IMR-90 (cell line): ENCODE data around the gene CTRB2. TPM values are rescaled to one million over a fixed set of nuclear protein-coding genes. Genes with fewer than 3 reads are reported as not detected.
A peak's percentile ranks its signal among the peaks of the same experiment; 100 is the strongest.

ENCODE experiments used
- ATAC-seq: fragments of 200-7000 bp; cut with Tn5 transposase; 2 replicates; pipeline ENCODE4 v1.9.1; 2020; ENCODE audit warnings: low read depth, mild to moderate bottlenecking, moderate library complexity
- BruUV-seq: library from RNA; stranded (reverse); fragments of 400-500 nt; replicated peaks from 2 replicates; lab custom pipeline; 2021; lab: Mats Ljungman, UMichigan
- CTCF ChIA-PET: fragments of 300-600 bp; formaldehyde crosslinking; extraction: SDS; loops from one replicate; lab custom pipeline; 2021; ENCODE audit warnings: antibody characterized with exemption; lab: Yijun Ruan, JAX
- POLR2A ChIA-PET: fragments of 300-600 bp; sonication (Branson Sonifier 250); formaldehyde crosslinking; loops from one replicate; lab custom pipeline; 2022; ENCODE audit warnings: antibody characterized with exemption; ENCODE audit not compliant: unreplicated experiment; lab: Charles Lee
- DNase-seq: peaks from one replicate; pipeline ENCODE4 v3.0.0; 2013
- H2AFZ ChIP-seq: replicated peaks from 2 replicates; pipeline ENCODE3; 2013; ENCODE audit warnings: low read length, mild to moderate bottlenecking; ENCODE audit not compliant: poor library complexity
- H2AK5ac ChIP-seq: 2 replicates; pipeline ENCODE4 v1.6.1; 2013; ENCODE audit warnings: low read depth, low read length, inconsistent platforms
- H2AK9ac ChIP-seq: replicated peaks from 2 replicates; pipeline ENCODE3; 2013; ENCODE audit warnings: mild to moderate bottlenecking, low read depth, low read length, moderate library complexity; ENCODE audit not compliant: poor library complexity
- H2BK120ac ChIP-seq: 2 replicates; pipeline ENCODE4 v1.6.1; 2013; ENCODE audit warnings: low read depth, low read length, inconsistent platforms
- H2BK15ac ChIP-seq: 3 replicates; pipeline ENCODE4 v1.6.1; 2013; ENCODE audit warnings: low read depth, low read length, inconsistent platforms
- H2BK20ac ChIP-seq: 2 replicates; pipeline ENCODE4 v1.6.1; 2013; ENCODE audit warnings: low read depth, mild to moderate bottlenecking, inconsistent platforms, low read length, moderate library complexity
- H2BK5ac ChIP-seq: 2 replicates; pipeline ENCODE4 v1.6.1; 2013; ENCODE audit warnings: mild to moderate bottlenecking, low read depth, low read length, inconsistent platforms; ENCODE audit not compliant: poor library complexity, severe bottlenecking
- H3K14ac ChIP-seq: replicated peaks from 2 replicates; pipeline ENCODE4 v1.6.1; 2013; ENCODE audit warnings: low read depth, low read length, inconsistent platforms
- H3K18ac ChIP-seq: 2 replicates; pipeline ENCODE4 v1.6.1; 2013; ENCODE audit warnings: low read depth, low read length, control low read depth
- H3K23ac ChIP-seq: 2 replicates; pipeline ENCODE4 v1.6.1; 2013; ENCODE audit warnings: low read depth, low read length, inconsistent platforms
- H3K27ac ChIP-seq: 2 replicates; pipeline ENCODE4 v1.5.1; 2013; ENCODE audit warnings: mild to moderate bottlenecking, control low read depth, low read length; ENCODE audit not compliant: insufficient read depth
- H3K27me3 ChIP-seq: 2 replicates; pipeline ENCODE4 v1.6.1; 2013; ENCODE audit warnings: low read length; ENCODE audit not compliant: control insufficient read depth, insufficient read depth
- H3K36me3 ChIP-seq: 2 replicates; pipeline ENCODE4 v1.6.1; 2013; ENCODE audit warnings: low read length, mixed read lengths; ENCODE audit not compliant: control insufficient read depth, insufficient read depth
- H3K4ac ChIP-seq: 2 replicates; pipeline ENCODE4 v1.6.1; 2013; ENCODE audit warnings: low read depth, low read length, inconsistent platforms
- H3K4me1 ChIP-seq: 2 replicates; pipeline ENCODE4 v1.6.1; 2013; ENCODE audit warnings: low read length, mixed read lengths; ENCODE audit not compliant: control insufficient read depth, insufficient read depth
- H3K4me2 ChIP-seq: 2 replicates; pipeline ENCODE4 v1.6.1; 2013; ENCODE audit warnings: low read depth, mild to moderate bottlenecking, control low read depth, low read length, moderate library complexity
- H3K4me3 ChIP-seq: 2 replicates; pipeline ENCODE4 v1.5.1; 2013; ENCODE audit warnings: low read depth, mild to moderate bottlenecking, control low read depth, low read length, moderate library complexity; ENCODE audit not compliant: insufficient read depth
- H3K56ac ChIP-seq: 2 replicates; pipeline ENCODE4 v1.6.1; 2013; ENCODE audit warnings: low read length, inconsistent platforms; ENCODE audit not compliant: insufficient read depth; ENCODE audit errors: extremely low read depth
- H3K79me1 ChIP-seq, 2 experiments: 2 replicates each; pipeline ENCODE4 v1.6.1; 2013; ENCODE audit warnings: low read length in 2 of 2, inconsistent platforms in 1 of 2, low read depth in 1 of 2
- H3K9ac ChIP-seq: 2 replicates; pipeline ENCODE4 v1.6.1; 2013; ENCODE audit warnings: low read depth, low read length, control low read depth
- H3K9me1 ChIP-seq: 2 replicates; pipeline ENCODE4 v1.6.1; 2013; ENCODE audit warnings: low read length, inconsistent platforms; ENCODE audit not compliant: insufficient read depth
- H3K9me3 ChIP-seq: 2 replicates; pipeline ENCODE4 v1.6.1; 2013; ENCODE audit warnings: low read length; ENCODE audit not compliant: control insufficient read depth, insufficient read depth
- H4K20me1 ChIP-seq: 2 replicates; pipeline ENCODE4 v1.6.1; 2013; ENCODE audit warnings: low read length, inconsistent platforms; ENCODE audit not compliant: insufficient read depth
- H4K5ac ChIP-seq: 2 replicates; pipeline ENCODE4 v1.6.1; 2013; ENCODE audit warnings: mild to moderate bottlenecking, low read depth, low read length, control low read depth
- H4K8ac ChIP-seq, 2 experiments: 2 replicates each; pipeline ENCODE4 v1.6.1; 2013; ENCODE audit warnings: low read depth in 2 of 2, low read length in 2 of 2, control low read depth in 1 of 2, inconsistent platforms in 1 of 2
- H4K91ac ChIP-seq: 2 replicates; pipeline ENCODE4 v1.6.1; 2013; ENCODE audit warnings: low read depth, low read length, inconsistent platforms; ENCODE audit not compliant: insufficient read depth
- BHLHE40 ChIP-seq: fragments of 150-350 bp; IDR thresholded peaks from 2 replicates; pipeline ENCODE4 v1.6.1; 2016; ENCODE audit warnings: mild to moderate bottlenecking, low read depth, low read length
- CEBPB ChIP-seq: IDR thresholded peaks from 2 replicates; pipeline ENCODE4 v1.6.1; 2012; ENCODE audit warnings: low read depth, low read length, improper control_type of control experiment
- CHD1 ChIP-seq: IDR thresholded peaks from 2 replicates; pipeline ENCODE4 v1.6.1; 2012; ENCODE audit warnings: low read depth, low read length, improper control_type of control experiment
- ELK1 ChIP-seq: fragments of 150-350 bp; IDR thresholded peaks from 2 replicates; pipeline ENCODE4 v1.6.1; 2016; ENCODE audit warnings: low read depth, mild to moderate bottlenecking, low read length, moderate library complexity, borderline replicate concordance
- FOS ChIP-seq: fragments of 150-350 bp; IDR thresholded peaks from 2 replicates; pipeline ENCODE4 v1.6.1; 2016; ENCODE audit warnings: low read depth, low read length
- MAFK ChIP-seq: IDR thresholded peaks from 2 replicates; pipeline ENCODE4 v1.6.1; 2012; ENCODE audit warnings: low read depth, low read length, improper control_type of control experiment
- MAZ ChIP-seq: IDR thresholded peaks from 2 replicates; pipeline ENCODE4 v1.6.1; 2012; ENCODE audit warnings: low read depth, mild to moderate bottlenecking, low read length, improper control_type of control experiment, moderate library complexity, borderline replicate concordance
- MXI1 ChIP-seq: IDR thresholded peaks from 2 replicates; pipeline ENCODE4 v1.6.1; 2012; ENCODE audit warnings: low read depth, mild to moderate bottlenecking, low read length, moderate library complexity, borderline replicate concordance
- NFE2L2 ChIP-seq: fragments of 150-350 bp; IDR thresholded peaks from 2 replicates; pipeline ENCODE4 v1.6.1; 2016; ENCODE audit warnings: low read depth, mild to moderate bottlenecking, low read length
- POLR2A ChIP-seq: IDR thresholded peaks from 2 replicates; pipeline ENCODE4 v1.6.1; 2012; ENCODE audit warnings: mild to moderate bottlenecking, low read depth, low read length
- RAD21 ChIP-seq: IDR thresholded peaks from 2 replicates; pipeline ENCODE4 v1.6.1; 2012; ENCODE audit warnings: low read length, improper control_type of control experiment
- RCOR1 ChIP-seq: IDR thresholded peaks from 2 replicates; pipeline ENCODE4 v1.6.1; 2012; ENCODE audit warnings: mild to moderate bottlenecking, low read length, improper control_type of control experiment; ENCODE audit not compliant: insufficient replicate concordance
- RFX5 ChIP-seq: IDR thresholded peaks from 2 replicates; pipeline ENCODE4 v1.8.0; 2012; ENCODE audit warnings: low read depth, mild to moderate bottlenecking, low read length, moderate library complexity
- SMC3 ChIP-seq: fragments of 150-350 bp; IDR thresholded peaks from 2 replicates; pipeline ENCODE4 v1.6.1; 2016; ENCODE audit warnings: low read depth, mild to moderate bottlenecking, antibody characterized with exemption, low read length, moderate library complexity
- WGBS, 2 experiments: methylation state at CpG; one replicate each; pipeline versions ENCODE4 v1.1.5 to v1.1.7; 2013; ENCODE audit warnings: missing lambda C conversion rate in 2 of 2; ENCODE audit not compliant: insufficient read length in 1 of 2; ENCODE audit errors: extremely low coverage in 2 of 2; 5-methylcytosine and 5-hydroxymethylcytosine counted together
- dilution Hi-C: fragments of 300-500 bp; cut with HindIII; formaldehyde crosslinking; loops from one replicate; pipeline ENCODE4 v1.14.3; 2018; ENCODE audit warnings: low sequenced_read_pairs; ENCODE audit not compliant: unreplicated experiment
- in situ Hi-C: fragments of 300-500 bp; cut with MboI; formaldehyde crosslinking; loops from 3 replicates; pipeline ENCODE4 v1.14.3; 2019; ENCODE audit warnings: low sequenced_read_pairs, inconsistent platforms, mixed read lengths
- intact Hi-C: fragments of 100-400 bp; cut with micrococcal nuclease; formaldehyde crosslinking; loops from 2 replicates; pipeline ENCODE4 v1.10.0; 2022
- polyA plus RNA-seq, 3 experiments: library from polyadenylated mRNA; depleted of rRNA; stranded (reverse); fragments of >200 nt; gene quantifications; 2 replicates each; pipeline ENCODE4 v1.2.3, GENCODE V29; 2012; ENCODE audit warnings: low replicate concordance in 1 of 3
- total RNA-seq: library from RNA; depleted of rRNA; stranded (reverse); fragments of >200 nt; gene quantifications from 2 replicates; pipeline ENCODE4 v1.2.3, GENCODE V29; 2012
- TF ChIP-seq, protein P1 (sequence below): fragments of 150-350 bp; IDR thresholded peaks from 2 replicates; pipeline ENCODE4 v1.6.1; 2017; ENCODE audit warnings: mild to moderate bottlenecking, antibody characterized with exemption, low read length, low read depth
- TF ChIP-seq, protein P2 (sequence below): conservative IDR thresholded peaks from 2 replicates; pipeline ENCODE4 v1.5.1; 2012; ENCODE audit warnings: mild to moderate bottlenecking, low read depth, low read length, improper control_type of control experiment

The CTRB2 gene
- total and polyA plus RNA-seq, 2 of the 4 experiments (the other 2 are of a cell fraction): not detected

DNA sequence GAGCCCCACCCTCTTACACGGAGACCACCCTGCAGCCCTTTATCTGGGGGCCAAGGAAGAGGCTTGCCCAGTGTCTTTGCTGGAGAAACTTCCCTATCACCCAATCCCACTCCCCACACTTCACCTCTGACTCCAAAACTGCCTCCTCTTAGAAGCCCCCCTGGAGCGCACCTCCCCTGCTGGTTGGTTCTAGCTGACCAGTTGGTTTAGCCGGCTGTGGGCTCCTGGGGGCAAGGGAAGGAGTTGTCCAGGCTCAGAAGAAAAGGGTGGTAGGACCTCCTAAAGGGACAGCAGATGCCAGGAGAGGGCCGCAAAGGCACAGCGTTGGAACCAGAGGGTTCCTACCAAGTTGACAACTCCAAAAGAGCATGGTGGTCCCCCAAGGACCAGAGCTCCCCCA is 42.5 kb upstream of the CTRB2 start:
- 76% methylated on average over 2 of the region's 5 CpGs; no CpG with 5 or more reads in 1 of the 2 experiments for WGBS, 2 experiments
- 0 out of 2 replicates have a peak overlapping the region, but pooled peaks have one; percentile 25 for H2BK120ac ChIP-seq
- peaks cover 5% of the 10 kb centered on the region; the same call in 1 of the 2 replicates for H3K36me3 ChIP-seq
- BruUV-seq: no TSS peak
- H4K20me1 ChIP-seq: peaks cover 77% of the 10 kb centered on the region
- ATAC-seq (no peak), DNase-seq (no peak)
- H4K91ac ChIP-seq: no peak overlapping the region
- no peaks in the 10 kb centered on the region for H3K27me3 ChIP-seq
- POLR2A ChIA-PET: interaction anchor here (0.5 kb wide), 1 partner anchor 145 kb away, joined by 3 read pairs; no protein-coding TSS in a partner anchor
- H2BK15ac ChIP-seq: no peak overlapping the region; the same call in 2 of the 3 replicates
- H4K5ac ChIP-seq: no peak overlapping the region
- peak overlapping the region; percentile 85 for H3K4ac ChIP-seq
- no peak overlapping the region for H3K18ac ChIP-seq
- H3K23ac ChIP-seq: peak overlapping the region; percentile 87
- H3K56ac ChIP-seq: no peak overlapping the region; the same call in 1 of the 2 replicates
- peak overlapping the region; percentile 74 for H2AK5ac ChIP-seq
- in situ Hi-C loops (no loop called here), dilution Hi-C loops (no loop called here), intact Hi-C loops (no loop called here)
- H3K4me1 ChIP-seq: peaks cover 72% of the 10 kb centered on the region
- H2BK20ac ChIP-seq: no peak overlapping the region
- H3K9ac ChIP-seq: peak overlapping the region; percentile 96
- CTCF ChIA-PET: interaction anchor here (0.6 to 1.2 kb wide), 2 partner anchors 16 to 1179 kb away, joined by 3 to 4 read pairs; no protein-coding TSS in a partner anchor
- no peak overlapping the region for H3K4me3 ChIP-seq
- no peak overlapping the region for H2AFZ ChIP-seq
- H2BK5ac ChIP-seq: peak overlapping the region; percentile 87
- peak overlapping the region; percentile 86 for H3K4me2 ChIP-seq
- H4K8ac ChIP-seq: peak overlapping the region in 1 of 2 experiments; percentile 6; a peak in 1 of 4 replicates
- peak overlapping the region; percentile 93 for H3K27ac ChIP-seq
- H3K9me3 ChIP-seq: no peaks in the 10 kb centered on the region
- TF ChIP-seq MAZ: no peak
- TF ChIP-seq SMC3: no peak
- TF ChIP-seq ELK1: no peak
- TF ChIP-seq MAFK: no peak
- TF ChIP-seq CEBPB: no peak
- TF ChIP-seq RAD21: no peak
- no peak for TF ChIP-seq RCOR1
- no peak for TF ChIP-seq NFE2L2
- TF ChIP-seq MXI1: no peak
- no peak for TF ChIP-seq CHD1
- TF ChIP-seq, protein P1, sequence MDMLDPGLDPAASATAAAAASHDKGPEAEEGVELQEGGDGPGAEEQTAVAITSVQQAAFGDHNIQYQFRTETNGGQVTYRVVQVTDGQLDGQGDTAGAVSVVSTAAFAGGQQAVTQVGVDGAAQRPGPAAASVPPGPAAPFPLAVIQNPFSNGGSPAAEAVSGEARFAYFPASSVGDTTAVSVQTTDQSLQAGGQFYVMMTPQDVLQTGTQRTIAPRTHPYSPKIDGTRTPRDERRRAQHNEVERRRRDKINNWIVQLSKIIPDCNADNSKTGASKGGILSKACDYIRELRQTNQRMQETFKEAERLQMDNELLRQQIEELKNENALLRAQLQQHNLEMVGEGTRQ: no peak
- TF ChIP-seq POLR2A: no peak
- TF ChIP-seq, protein P2, sequence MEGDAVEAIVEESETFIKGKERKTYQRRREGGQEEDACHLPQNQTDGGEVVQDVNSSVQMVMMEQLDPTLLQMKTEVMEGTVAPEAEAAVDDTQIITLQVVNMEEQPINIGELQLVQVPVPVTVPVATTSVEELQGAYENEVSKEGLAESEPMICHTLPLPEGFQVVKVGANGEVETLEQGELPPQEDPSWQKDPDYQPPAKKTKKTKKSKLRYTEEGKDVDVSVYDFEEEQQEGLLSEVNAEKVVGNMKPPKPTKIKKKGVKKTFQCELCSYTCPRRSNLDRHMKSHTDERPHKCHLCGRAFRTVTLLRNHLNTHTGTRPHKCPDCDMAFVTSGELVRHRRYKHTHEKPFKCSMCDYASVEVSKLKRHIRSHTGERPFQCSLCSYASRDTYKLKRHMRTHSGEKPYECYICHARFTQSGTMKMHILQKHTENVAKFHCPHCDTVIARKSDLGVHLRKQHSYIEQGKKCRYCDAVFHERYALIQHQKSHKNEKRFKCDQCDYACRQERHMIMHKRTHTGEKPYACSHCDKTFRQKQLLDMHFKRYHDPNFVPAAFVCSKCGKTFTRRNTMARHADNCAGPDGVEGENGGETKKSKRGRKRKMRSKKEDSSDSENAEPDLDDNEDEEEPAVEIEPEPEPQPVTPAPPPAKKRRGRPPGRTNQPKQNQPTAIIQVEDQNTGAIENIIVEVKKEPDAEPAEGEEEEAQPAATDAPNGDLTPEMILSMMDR: no peak
- no peak for TF ChIP-seq BHLHE40
- TF ChIP-seq RFX5: no peak
- TF ChIP-seq FOS: no peak
- H3K9me1 ChIP-seq: peaks cover 41% of the 10 kb centered on the region
- H3K79me1 ChIP-seq: peaks cover 4 to 57% of the 10 kb centered on the region in 2 experiments; a peak in 3 of 4 replicates
- H3K14ac ChIP-seq: peak overlapping the region; percentile 43
- H2AK9ac ChIP-seq: peak overlapping the region; percentile 73
